ENCODE results near the gene MCRIP2.
A peak's percentile ranks its signal among the peaks of the same experiment; 100 is the strongest.
"Not testable (repeated sequence)": the region's sequence is repeated elsewhere in the genome, so short reads cannot be mapped to it uniquely, and the experiment has no call there.

MCRIP2 gene, protein sequence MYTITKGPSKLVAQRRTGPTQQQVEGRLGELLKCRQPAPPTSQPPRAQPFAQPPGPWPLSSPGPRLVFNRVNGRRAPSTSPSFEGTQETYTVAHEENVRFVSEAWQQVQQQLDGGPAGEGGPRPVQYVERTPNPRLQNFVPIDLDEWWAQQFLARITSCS

DNA sequence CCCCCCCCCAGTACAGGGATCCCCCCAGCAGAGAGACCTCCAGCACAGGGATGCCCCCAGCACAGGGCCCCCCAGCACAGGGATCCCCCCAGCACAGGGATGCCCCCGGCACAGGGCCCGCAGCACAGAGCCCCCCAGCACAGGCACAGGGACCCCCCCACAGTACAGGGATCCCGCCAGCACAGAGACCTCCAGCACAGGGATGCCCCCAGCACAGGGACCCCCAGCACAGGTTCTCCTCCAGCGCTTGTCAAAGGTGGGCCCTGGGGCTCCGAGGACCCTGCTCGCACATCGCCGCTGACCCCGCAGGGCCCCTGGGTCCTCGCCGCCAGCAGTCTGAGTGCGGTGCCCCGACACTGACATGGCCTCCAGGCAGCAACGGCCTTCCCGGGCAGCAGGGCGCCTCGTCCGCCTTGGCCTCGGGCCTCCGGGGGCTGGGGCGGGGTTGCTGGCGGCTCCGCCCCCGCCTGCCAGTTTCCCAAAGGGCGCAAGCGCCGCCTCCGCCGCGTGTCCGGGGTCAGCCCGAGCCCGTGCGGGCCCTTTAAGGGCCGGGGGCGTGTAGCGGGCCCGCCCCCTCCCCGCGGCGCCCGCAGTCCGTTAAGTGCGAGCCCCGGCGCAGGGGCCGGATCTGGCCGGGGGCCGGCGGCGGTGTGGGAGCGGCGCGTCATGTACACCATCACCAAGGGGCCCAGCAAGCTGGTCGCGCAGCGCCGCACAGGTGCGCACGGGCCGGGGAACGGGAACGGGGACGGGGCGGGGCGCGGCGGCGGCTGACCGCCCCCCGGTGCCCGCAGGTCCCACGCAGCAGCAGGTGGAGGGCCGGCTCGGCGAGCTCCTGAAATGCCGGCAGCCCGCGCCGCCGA lies at the start of gene MCRIP2:
TSS of gene MCRIP2 (plus strand) at position 503 of the 863 bp plus-strand sequence. CDS start at position 667, 164 bp downstream.
- DNase-seq = peak in 13 of 14 donors; percentile 15 to 84 (median 62)

DNA sequence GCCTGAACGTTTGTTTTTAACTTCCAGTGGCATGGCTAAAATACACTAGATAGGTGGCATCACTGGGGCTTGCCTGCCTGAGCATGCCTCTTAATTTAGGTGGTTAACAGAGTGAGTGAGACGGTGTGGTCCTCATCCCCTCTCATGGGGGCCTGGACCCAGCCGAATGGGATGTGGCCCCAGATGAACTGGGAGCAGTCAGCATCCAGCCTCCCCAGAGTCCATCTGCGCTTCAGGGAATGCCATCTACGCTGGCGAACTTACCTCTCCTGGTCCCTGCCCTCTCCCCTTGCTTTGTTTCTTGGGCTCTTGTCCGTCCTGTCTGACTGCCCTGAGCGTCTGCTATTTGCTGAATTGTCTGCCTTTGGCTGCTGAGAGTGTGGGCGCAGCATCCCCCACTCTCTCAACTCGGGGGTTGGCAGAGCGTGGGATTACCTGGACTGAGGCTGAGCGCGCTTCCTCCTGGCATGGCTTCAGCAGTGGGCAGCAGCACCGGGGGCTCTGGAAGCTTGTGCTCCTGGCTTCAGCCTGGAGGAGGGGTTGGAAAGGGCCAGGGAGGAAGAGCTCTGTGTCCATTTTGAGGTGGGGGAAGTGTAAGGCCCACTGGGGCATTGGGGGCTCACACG lies 49.6 kb upstream of the MCRIP2 start:
- DNase-seq = no peak

DNA sequence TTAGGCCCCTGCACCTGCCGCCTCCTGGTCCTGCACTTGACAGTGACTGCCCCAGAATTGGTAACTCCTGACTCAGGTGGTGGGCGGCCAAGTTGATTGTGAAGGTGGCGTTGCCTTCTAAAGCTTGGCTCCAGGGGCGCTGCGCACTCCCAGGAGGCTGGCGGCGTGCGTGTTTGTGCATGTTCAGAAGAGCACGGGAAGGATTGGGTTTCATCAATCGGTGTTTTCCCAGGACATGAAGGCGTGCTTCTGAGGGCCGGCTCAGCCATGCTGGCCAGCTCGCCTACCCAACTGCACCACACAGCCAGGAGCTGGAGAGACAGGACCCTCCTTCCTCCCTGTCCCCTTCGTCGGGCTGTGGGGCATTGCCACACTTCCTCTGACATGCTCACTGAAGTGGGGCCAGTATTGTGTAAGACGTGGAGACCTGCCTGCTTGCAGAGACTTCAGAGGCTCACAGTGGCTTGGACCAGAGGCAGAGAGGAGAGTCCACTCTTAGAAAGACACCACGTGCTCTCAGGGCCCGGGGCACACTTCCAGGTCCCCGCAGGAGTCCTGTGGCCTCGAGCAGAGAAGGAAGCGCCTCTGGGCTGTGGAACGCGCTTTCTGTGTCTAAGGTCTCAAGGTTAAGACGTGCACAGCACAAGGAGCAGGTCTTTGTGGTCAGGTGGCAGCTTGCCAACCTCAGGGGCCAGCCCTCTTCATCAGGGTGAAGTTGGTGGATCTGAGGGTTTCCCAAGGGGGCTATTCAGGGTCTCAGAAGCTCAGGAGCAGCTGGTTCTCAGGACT lies 48.9 kb upstream of the MCRIP2 start:
- DNase-seq = peak in 9 of 14 donors; percentile 9 to 73 (median 40)

DNA sequence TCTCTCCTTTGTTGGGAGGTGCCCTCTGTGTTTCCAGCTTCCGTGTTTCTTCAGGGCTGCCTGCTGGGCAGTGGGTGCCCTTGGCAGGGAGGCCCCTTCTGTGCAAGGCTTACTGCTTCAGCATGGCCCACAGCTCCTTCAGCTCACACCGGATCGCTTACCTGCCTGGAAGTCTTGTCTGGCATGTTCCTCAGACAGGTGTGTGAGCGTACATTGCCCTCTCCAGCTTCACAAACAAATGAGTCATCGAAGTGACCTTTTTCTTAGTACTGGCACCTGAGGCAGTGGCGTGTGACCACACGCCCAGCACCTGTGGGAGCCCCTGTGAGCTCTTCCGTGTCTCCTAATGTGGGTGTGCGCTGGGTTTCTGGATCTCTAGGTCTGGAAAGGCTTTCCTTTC lies 48.2 kb upstream of the MCRIP2 start:
- no peak for DNase-seq

DNA sequence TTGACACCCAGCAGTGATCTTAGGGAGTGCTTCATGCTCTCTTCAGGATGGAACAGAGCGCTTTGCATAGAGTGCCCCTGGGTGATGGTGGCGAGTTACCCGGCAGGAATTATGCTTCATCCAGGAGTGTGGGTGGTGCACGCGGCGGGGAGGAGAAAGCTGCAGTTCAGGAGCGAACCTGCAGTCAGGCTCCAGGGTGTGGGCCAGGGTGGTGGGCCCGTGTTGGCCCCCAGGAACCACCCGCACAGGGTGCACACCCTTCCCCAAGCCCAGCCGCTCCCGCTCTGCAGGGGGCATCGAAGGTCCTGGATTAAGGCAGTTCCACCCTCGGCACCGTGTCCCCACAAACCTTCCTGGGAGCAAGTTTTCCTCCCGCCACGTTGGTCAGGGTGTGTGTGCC lies 47.8 kb upstream of the MCRIP2 start:
- no peak for DNase-seq

DNA sequence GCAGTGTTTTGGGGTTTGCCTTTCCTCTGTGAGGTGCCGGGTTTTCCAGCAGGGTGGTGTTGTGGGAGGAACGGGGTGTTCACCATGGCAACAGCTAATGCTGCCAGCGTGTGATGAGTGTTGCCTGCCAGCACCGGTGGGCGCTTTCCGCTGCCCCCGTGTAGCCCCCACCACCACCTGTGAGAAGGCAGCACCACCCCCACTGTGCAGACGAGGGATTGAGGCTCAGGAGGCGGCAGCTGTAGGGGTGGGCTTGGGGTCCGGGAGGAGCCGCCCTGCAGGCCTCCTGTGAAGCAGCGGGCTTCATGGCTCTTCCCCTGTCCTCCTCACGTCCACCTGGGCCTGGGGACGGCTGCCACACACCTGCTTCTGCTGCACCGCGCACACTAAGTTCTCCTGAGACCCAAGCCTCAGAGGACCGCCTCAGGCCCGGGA lies 46.5 kb upstream of the MCRIP2 start:
- DNase-seq = no peak

DNA sequence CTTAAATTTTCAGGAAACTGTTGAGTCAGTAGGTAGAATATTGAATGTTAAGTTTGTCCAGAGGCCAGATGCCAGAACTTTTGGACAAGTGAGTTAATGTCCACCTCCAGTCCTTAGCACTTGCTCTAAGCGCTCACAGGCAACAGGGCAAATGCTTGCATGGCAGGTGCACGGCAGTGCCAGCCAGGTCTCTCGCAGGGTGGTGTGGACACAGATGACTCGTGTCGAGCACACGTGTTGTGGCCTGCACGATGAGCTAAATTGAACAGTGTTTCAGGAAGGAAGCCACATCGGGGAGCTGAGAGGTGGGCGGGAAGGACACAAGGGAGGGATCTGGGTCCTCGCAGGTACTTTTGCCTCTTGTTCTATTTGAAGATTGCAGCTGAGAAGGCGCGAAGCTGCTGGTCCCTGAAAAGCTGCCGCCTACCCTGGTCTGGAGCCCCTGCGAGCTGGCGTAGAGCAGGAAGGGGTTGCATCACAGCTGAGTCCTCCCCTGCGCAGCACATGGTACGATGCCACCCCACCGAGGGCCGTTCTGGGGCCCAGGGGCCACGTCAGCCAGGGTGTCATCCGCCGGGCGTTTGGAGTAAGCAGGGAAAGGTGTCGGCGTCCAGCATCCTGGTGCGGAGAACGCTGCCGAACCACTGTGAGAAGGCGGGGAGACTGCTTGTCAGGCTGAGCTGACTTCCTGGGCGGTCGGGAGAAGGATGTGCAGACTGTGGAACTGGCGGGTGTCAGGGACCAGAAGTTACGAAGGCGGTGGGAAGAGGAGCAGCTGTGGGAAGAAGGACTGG lies 45.5 kb upstream of the MCRIP2 start:
- DNase-seq = peak in 1 of 14 donors; percentile 77

DNA sequence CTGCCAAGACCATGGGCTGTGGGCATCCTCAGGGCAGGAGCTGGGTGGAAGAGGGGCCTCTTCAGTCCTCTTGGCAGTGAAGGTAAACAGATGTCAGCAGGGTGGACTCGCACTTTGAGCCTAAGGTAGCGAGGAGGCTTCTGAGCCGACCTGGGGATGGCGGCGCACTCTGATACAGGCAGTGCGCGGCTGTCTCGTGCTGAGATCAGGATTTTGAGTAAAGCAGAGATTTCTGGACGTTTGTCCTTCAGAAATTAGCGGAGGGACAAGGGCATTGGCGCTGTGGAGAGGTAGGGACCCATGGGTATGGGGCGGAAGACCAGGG lies 44.9 kb upstream of the MCRIP2 start:
- DNase-seq = no peak

DNA sequence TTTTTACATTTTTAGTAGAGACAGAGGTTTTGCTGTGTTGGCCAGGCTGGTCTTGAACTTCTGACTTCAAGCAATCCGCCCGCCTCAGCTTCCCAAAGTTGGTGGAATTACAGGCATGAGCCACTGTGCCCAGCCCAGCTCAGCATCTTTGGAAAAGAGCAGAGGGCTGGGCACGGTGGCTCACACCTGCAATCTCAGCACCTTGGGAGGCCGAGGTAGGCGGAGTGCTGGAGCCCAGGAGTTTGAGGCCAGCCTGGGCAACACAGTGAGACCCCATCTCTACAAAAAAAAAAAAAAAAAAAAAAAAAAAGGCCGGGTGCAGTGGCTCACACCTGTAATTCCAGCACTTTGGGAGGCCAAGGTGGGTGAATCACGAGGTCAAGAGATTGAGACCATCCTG lies 44.0 kb upstream of the MCRIP2 start:
- DNase-seq = not testable (repeated sequence)

DNA sequence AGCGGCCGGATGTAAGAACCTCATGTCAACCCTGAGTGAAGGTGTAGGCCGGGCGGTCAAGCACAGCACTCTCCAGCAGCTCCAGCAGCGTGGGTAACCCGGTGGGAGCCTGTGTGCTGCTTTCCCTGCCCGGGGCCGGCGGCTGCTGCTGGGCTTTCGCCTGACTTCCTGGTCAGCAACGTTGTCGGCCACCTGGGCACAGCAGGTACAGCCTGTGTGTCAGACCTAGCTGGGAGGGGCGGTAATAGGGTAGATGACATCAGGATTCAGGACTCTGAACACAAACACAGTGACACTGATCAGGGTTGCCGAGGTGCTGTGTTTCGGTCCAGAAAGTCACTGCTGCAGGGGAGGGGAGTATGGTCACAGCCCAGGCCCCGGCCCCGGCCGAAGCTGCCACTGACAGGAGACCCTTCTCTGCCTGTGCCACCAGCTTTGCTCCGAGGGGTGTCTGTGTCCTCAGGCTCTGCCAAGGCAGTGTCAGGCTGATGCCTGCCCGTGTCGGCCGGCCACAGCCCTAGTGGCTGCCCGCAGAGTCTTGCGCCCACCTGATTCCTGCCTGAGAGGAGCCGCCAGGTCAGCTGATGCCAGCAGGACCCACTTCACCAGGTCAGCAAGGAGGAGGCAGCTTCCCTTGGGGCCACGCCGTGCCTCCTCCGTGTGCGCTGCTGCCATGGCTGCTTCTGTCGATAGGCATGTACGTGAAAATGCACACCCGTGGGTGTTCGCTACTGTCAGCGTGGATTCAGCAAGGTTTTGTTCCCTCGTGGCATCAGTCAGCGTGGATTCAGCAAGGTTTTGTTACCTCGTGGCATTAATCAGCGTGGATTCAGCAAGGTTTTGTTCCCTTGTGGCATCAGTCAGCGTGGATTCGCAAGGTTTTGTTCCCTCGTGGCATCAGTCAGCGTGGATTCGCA lies 42.5 kb upstream of the MCRIP2 start:
- DNase-seq = peak in 1 of 14 donors; percentile 43

DNA sequence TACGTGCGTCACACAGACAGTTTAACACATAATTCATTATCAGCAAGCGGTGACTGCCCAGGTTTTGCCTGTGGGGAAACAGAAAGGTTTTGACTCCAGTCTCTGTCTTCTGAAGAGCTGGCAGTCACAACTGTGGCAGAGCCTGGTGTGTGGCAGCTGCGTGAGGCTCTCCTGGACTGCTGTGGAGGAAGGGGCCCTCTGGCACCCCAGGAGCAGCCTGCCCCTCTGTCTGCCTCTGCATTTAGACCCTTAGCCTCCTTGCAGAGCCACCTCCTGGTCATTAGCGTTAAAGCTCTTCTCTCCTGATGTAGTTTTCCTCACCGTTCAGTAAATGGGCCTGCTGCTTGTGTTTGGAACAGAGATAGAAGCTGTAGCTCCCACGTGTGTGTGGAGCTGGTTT lies 40.8 kb upstream of the MCRIP2 start:
- peak in 1 of 14 donors; percentile 35 for DNase-seq

DNA sequence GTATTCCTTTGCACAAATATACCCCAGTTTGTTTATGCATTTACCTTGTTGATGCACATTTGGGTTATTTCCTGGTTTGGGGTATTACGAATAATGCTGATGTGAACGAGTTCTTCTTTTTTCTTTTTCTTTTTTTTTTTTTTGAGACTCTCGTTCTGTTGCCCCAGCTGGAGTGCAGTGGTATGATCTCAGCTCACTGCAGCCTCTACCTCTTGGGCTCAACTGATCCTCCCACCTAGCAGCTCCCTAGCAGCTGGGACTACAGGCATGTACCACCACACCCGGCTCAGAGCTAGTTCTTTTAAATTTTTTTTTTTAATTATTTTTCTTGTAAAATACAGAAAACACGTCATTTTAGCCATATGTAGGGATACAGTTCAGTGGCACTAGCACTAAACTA lies 37.7 kb upstream of the MCRIP2 start:
- DNase-seq = no peak

DNA sequence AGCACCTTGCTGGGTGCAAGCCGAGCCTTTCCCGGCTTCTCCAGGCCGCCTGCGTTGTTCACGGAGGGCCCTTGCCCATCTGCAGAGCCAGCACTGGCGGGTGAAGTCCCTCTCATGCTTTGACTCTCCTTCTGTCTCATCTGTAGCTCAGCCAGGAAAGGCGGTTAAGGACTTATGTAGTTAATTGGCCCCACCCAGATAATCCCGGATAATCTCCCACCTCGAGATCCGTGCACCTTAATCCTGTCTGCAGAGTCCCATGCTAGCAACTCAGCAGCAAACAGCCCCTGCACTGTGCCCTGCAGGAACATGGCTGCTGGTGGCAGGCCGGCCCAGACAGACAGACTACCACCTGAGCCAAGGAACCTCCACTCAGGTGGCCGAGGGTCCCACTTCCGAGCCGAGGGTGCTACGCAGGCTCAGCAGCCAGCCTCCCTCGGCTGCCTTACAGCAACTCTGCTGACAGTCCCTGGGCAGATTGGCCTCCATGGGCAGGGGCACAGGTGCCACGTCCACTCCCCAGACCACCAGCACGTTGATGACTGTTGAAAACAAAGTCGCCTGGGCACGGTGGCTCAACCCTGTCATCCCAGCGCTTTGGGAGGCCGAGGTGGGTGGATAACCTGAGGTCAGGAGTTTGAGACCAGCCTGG lies 34.8 kb upstream of the MCRIP2 start:
- peak in 1 of 14 donors; percentile 42 for DNase-seq

DNA sequence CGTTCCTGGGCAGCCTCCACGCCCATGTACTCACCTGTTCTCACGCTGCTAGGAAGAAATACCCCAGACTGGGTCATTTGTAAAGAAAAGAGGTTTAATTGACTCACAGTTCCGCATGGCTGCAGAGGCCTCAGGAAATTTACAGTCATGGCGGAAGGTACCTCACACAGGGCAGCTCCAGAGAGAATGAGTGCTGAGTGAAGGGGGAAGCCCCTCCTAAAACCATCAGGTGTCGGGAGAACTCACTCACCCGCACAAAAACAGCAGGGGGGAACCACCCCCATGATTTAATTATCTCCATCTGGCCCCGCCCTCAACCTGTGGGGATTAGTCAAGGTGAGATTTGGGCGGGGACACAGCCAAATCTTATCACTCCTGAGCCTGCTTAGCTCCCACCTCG lies 33.6 kb upstream of the MCRIP2 start:
- DNase-seq = no peak

DNA sequence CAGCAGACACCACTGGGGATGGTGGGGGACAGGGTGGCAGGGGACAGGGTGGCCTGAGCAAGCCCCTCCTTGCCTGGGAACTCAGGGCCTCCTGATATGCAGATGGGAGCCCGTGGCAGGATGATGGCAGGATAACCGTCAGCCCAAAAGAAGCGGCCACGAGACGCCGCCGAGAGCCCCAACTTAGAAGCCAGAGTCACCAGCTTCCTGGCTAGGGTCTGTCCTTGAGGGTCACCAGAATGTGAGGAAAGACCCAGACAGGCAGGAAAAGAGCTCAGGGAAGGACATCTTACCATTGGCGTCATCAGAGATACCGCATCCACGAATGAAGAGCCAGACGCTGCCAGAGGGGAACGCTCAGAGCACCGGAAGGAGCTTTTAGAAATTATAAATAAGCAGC lies 32.3 kb upstream of the MCRIP2 start:
- DNase-seq = no peak

DNA sequence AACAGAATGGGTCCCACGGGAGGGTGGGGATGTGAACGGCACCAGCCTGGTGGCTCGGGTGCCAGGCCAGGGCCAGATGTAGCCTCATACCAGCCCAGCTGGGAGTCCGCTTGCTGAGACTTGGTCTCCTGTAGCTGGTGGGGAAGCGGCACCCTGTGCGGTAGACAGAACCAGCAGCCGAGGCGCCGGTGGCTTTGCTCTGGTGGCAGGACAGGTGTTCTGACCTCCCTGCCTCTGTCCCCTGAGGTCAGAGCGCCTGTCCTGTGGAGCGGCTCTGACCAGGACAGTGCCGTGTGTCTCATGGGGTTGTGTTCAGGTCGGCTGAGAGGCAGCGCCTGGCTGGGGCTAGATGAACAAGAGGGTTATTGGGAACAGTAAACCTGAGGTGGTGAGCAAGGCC lies 31.6 kb upstream of the MCRIP2 start:
- no peak for DNase-seq

DNA sequence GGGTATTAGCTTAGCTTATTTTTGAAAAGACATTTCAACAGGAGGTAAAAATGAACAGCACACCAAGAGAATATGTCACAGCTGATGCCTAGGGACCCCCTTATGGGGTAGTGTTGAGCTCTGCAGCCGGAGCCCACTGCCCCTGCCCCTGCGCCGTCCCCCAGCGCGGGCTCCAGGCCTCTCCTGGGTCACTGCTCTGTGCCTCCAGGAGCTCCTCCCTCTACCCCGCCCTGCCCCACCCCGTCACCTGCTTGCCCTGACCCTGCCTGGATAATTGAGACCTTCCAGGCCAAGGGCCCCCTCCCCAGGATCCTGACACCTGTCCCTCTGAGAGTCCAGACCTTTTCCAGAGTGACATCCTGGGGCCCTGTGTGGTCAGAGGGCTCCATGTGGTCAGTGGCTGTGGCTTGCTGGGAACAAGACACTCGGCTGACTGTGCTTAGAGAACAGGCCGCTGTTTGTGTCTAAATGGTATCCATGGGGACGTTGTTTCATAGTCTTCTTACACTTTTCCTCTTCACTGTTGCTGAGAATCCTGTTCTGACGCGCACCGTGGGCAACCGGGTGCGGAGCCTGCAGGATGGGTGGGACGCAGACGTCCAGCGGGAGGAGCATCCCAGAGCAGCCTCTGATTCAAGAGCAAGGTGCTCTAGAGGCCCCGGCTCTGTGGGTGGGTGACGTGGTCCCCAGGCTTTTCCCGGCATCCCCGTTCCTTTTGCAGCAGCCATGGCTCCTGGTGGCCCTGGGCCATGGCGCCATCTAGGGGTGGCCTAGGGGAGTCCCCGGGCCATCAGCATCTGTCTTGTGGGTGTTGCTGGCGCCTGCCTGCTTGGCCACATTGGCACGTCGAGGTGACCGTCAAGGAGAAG lies 30.9 kb upstream of the MCRIP2 start:
- peak in 10 of 14 donors; percentile 5 to 92 (median 47) for DNase-seq

DNA sequence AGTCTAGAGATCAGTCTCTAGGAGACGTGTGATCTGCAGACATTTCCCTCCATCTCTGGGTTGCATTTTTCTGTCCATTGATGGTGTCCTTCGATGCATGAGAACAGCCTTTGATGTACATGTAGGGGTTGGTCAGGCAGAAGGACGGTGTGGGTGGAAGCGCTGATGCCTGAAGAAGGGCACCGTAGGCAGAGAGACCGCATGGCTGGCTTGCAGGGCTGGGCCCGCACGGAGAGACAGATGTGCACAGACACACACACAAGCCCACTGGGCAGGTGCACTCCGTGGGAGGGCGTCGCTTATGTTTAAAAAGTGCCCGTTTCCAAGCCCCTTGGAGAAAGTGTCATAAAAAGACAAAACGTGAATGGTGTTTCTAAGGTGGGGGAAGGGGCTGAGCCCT lies 26.5 kb upstream of the MCRIP2 start:
- DNase-seq = no peak

All from C1 segment of cervical spinal cord (tissue), 14 donors.